HepG2 (cell line): ENCODE measurements around the gene PRKAR2A. TPM values are rescaled to one million over a fixed set of nuclear protein-coding genes. Genes with fewer than 3 reads are reported as not detected.

ENCODE experiments used
- CREB1 ChIP-seq, 2 experiments: fragments of 450-650 bp in 1 of 2; IDR thresholded peaks; 2 replicates each; pipeline ENCODE4 v1.6.1; 2016 to 2017; ENCODE audit warnings: control low read depth in 1 of 2, mild to moderate bottlenecking in 1 of 2, missing compliant biosample characterization in 1 of 2, missing genetic modification characterization in 1 of 2
- GATAD1 ChIP-seq: IDR thresholded peaks from 2 replicates; pipeline ENCODE4 v1.6.1; 2016; ENCODE audit warnings: missing genetic modification reagents, missing compliant biosample characterization
- GMEB2 ChIP-seq: IDR thresholded peaks from 2 replicates; pipeline ENCODE4 v1.6.1; 2016; ENCODE audit warnings: missing biosample characterization, missing genetic modification reagents, low read depth
- MIXL1 ChIP-seq: IDR thresholded peaks from 2 replicates; pipeline ENCODE4 v1.6.1; 2016
- MXD3 ChIP-seq: IDR thresholded peaks from 2 replicates; pipeline ENCODE4 v1.6.1; 2016; ENCODE audit warnings: mild to moderate bottlenecking, missing biosample characterization, missing genetic modification reagents
- NFIC ChIP-seq: IDR thresholded peaks from 2 replicates; pipeline ENCODE4 v1.6.1; 2012; ENCODE audit warnings: mild to moderate bottlenecking, low read length, inconsistent platforms
- ONECUT2 ChIP-seq: sonication (generic); formaldehyde crosslinking; IDR thresholded peaks from 2 replicates; pipeline ENCODE4 v1.4.0; 2020; ENCODE audit warnings: missing genetic modification reagents
- PRDM10 ChIP-seq: sonication (generic); formaldehyde crosslinking; IDR thresholded peaks from 2 replicates; pipeline ENCODE4 v1.4.0; 2020; ENCODE audit warnings: low read depth, missing genetic modification reagents
- RBAK ChIP-seq: sonication (generic); formaldehyde crosslinking; IDR thresholded peaks from 2 replicates; pipeline ENCODE4 v1.5.1; 2020; ENCODE audit warnings: mild to moderate bottlenecking, missing genetic modification reagents
- SMARCE1 ChIP-seq: fragments of 450-650 bp; IDR thresholded peaks from 2 replicates; pipeline ENCODE4 v1.6.1; 2017; ENCODE audit warnings: borderline replicate concordance
- SRF ChIP-seq: IDR thresholded peaks from 2 replicates; pipeline ENCODE4 v1.6.1; 2011; ENCODE audit warnings: mild to moderate bottlenecking, low read depth, low read length, moderate library complexity
- TCF7L2 ChIP-seq: IDR thresholded peaks from 2 replicates; pipeline ENCODE4 v1.6.1; 2011; ENCODE audit warnings: mild to moderate bottlenecking, low read depth, low read length, moderate library complexity
- THRA ChIP-seq: sonication (generic); formaldehyde crosslinking; IDR thresholded peaks from 2 replicates; pipeline ENCODE4 v1.4.0; 2020; ENCODE audit warnings: missing genetic modification reagents, borderline replicate concordance
- ZBTB20 ChIP-seq: sonication (generic); formaldehyde crosslinking; IDR thresholded peaks from 2 replicates; pipeline ENCODE4 v1.8.1; 2023; ENCODE audit warnings: missing genetic modification reagents, low read depth, mild to moderate bottlenecking, borderline replicate concordance
- ZFP36L1 ChIP-seq: sonication (generic); formaldehyde crosslinking; IDR thresholded peaks from 2 replicates; pipeline ENCODE4 v1.8.0; 2022; ENCODE audit warnings: mild to moderate bottlenecking, missing genetic modification reagents, moderate library complexity
- ZNF367 ChIP-seq: sonication (generic); formaldehyde crosslinking; IDR thresholded peaks from 2 replicates; pipeline ENCODE4 v1.4.0; 2020; ENCODE audit warnings: missing genetic modification reagents, borderline replicate concordance
- ZNF383 ChIP-seq: sonication (generic); formaldehyde crosslinking; IDR thresholded peaks from 2 replicates; pipeline ENCODE4 v1.4.0; 2020; ENCODE audit warnings: missing genetic modification reagents, mild to moderate bottlenecking, borderline replicate concordance
- ZNF543 ChIP-seq: sonication (generic); formaldehyde crosslinking; IDR thresholded peaks from 2 replicates; pipeline ENCODE4 v1.4.0; 2020; ENCODE audit warnings: mild to moderate bottlenecking, missing genetic modification reagents
- ZNF597 ChIP-seq: sonication (generic); formaldehyde crosslinking; IDR thresholded peaks from 2 replicates; pipeline ENCODE4 v1.5.0; 2020; ENCODE audit warnings: missing genetic modification reagents
- ZNF816 ChIP-seq: sonication (generic); formaldehyde crosslinking; IDR thresholded peaks from 2 replicates; pipeline ENCODE4 v1.8.0; 2022; ENCODE audit warnings: missing genetic modification reagents, mild to moderate bottlenecking, borderline replicate concordance
- ZSCAN9 ChIP-seq: IDR thresholded peaks from 2 replicates; pipeline ENCODE4 v1.6.1; 2016; ENCODE audit warnings: borderline replicate concordance
- polyA plus RNA-seq, 8 experiments: library from polyadenylated mRNA; depleted of rRNA in 3 of 8; stranded (reverse) in 7 of 8; unstranded in 1 of 8; fragments of >200 nt; fragmentation: Illumina TruSeq in 4 of 8; extraction: Trizol in 4 of 8; gene quantifications; 2 replicates each; pipeline versions ENCODE4 v1.2.1 to v1.2.3, GENCODE V29; 2011 to 2016; ENCODE audit warnings: low read depth in 4 of 8, missing spikeins in 1 of 8, mixed read lengths in 1 of 8; ENCODE audit not compliant: insufficient read depth in 1 of 8
- total RNA-seq, 5 experiments: library from RNA; depleted of rRNA; stranded (reverse); fragments of >200 nt; fragmentation: Illumina TruSeq; extraction: Trizol; gene quantifications; 2 replicates each; pipeline ENCODE4 v1.2.3, GENCODE V29; 2016; ENCODE audit warnings: low read depth in 1 of 5

Gene PRKAR2A
- total and polyA plus RNA-seq, 2 of the 13 experiments (the other 11 are each of a cell fraction or from before 2014, with no cell fraction given) = 11.8 to 29.2 TPM

GRCh38 chr3:48847504-48848423 lies at the start of gene PRKAR2A (continued):
- TF ChIP-seq GATAD1 (CRISPR knock-in tag) (no peak; the same call in 1 of the 2 replicates), THRA (CRISPR knock-in tag) (no peak; the same call in 1 of the 2 replicates), MIXL1 (CRISPR knock-in tag) (no peak), GMEB2 (peak; percentile 81), ZNF367 (CRISPR knock-in tag) (no peak), NFIC (no peak), RBAK (CRISPR knock-in tag) (no peak), ZNF597 (CRISPR knock-in tag) (no peak), ZSCAN9 (CRISPR knock-in tag) (no peak; the same call in 1 of the 2 replicates), MXD3 (CRISPR knock-in tag) (0 out of 2 replicates have a peak, but pooled peaks have one; percentile 21), SMARCE1 (no peak), ZNF543 (CRISPR knock-in tag) (peak; percentile 86; the same call in 1 of the 2 replicates), TCF7L2 (no peak), ZNF816 (CRISPR knock-in tag) (no peak; the same call in 1 of the 2 replicates), ONECUT2 (CRISPR knock-in tag) (no peak), CREB1 (IDR thresholded peaks at IDR 0.05) (peak; percentile 71; the same call in 1 of the 2 replicates), CREB1 (CRISPR knock-in tag; IDR thresholded peaks at IDR 0.05) (no peak), SRF (no peak), ZFP36L1 (no peak; the same call in 1 of the 2 replicates), PRDM10 (CRISPR knock-in tag) (peak; percentile 76; the same call in 1 of the 2 replicates), ZBTB20 (no peak), ZNF383 (peak; percentile 75; the same call in 1 of the 2 replicates)
